K562 (cell line): ENCODE data around the gene WARS2. TPM values are rescaled to one million over a fixed set of nuclear protein-coding genes. Genes with fewer than 3 reads are reported as not detected.

ENCODE experiments used
- CC2D1A ChIP-seq: fragments of 450-650 bp; IDR thresholded peaks from 2 replicates; pipeline ENCODE4 v1.6.1; 2017; ENCODE audit warnings: mild to moderate bottlenecking
- EP300 ChIP-seq: IDR thresholded peaks from 2 replicates; pipeline ENCODE4 v1.6.1; 2012; ENCODE audit warnings: low read length, improper control_type of control experiment
- ESRRA ChIP-seq: fragments of 450-650 bp; IDR thresholded peaks from 2 replicates; pipeline ENCODE4 v1.6.1; 2014; ENCODE audit warnings: low read depth, mild to moderate bottlenecking, moderate library complexity, borderline replicate concordance
- ETV1 ChIP-seq: fragments of 450-650 bp; conservative IDR thresholded peaks from 2 replicates; pipeline ENCODE4 v1.6.1; 2016; ENCODE audit warnings: missing genetic modification characterization, control low read depth, low read depth, missing compliant biosample characterization
- HDAC8 ChIP-seq: fragments of 450-650 bp; IDR thresholded peaks from 2 replicates; pipeline ENCODE4 v1.6.1; 2016; ENCODE audit warnings: mild to moderate bottlenecking, missing genetic modification characterization, moderate library complexity, missing compliant biosample characterization
- HLTF ChIP-seq: fragments of 450-650 bp; IDR thresholded peaks from 2 replicates; pipeline ENCODE4 v1.6.1; 2016
- HMBOX1 ChIP-seq: sonication (generic); IDR thresholded peaks from 2 replicates; pipeline ENCODE4 v1.6.1; 2016
- IRF1 ChIP-seq: sonication (generic); formaldehyde crosslinking; IDR thresholded peaks from 2 replicates; pipeline ENCODE4 v1.8.0; 2022; ENCODE audit warnings: missing genetic modification reagents, mild to moderate bottlenecking, borderline replicate concordance
- LEF1 ChIP-seq: fragments of 450-650 bp; IDR thresholded peaks from 2 replicates; pipeline ENCODE4 v1.6.1; 2016; ENCODE audit warnings: mild to moderate bottlenecking
- MIER1 ChIP-seq: fragments of 450-650 bp; IDR thresholded peaks from 2 replicates; pipeline ENCODE4 v1.6.1; 2016; ENCODE audit warnings: antibody characterized with exemption, mild to moderate bottlenecking, low read depth
- NRF1 ChIP-seq, 2 experiments: fragments of 450-650 bp; IDR thresholded peaks in 1 of 2; conservative IDR thresholded peaks in 1 of 2; 2 replicates each; pipeline ENCODE4 v1.6.1; 2014; ENCODE audit warnings: mild to moderate bottlenecking in 2 of 2
- PRDM10 ChIP-seq: fragments of 450-650 bp; IDR thresholded peaks from 2 replicates; pipeline ENCODE4 v1.6.1; 2018; ENCODE audit not compliant: partially characterized antibody
- PTTG1 ChIP-seq: fragments of 450-650 bp; IDR thresholded peaks from 2 replicates; pipeline ENCODE4 v1.6.1; 2016; ENCODE audit warnings: low read depth, mild to moderate bottlenecking, missing genetic modification characterization, missing compliant biosample characterization
- SMAD3 ChIP-seq: fragments of 450-650 bp; formaldehyde crosslinking; conservative IDR thresholded peaks from 2 replicates; pipeline ENCODE4 v1.4.0; 2020; ENCODE audit warnings: mild to moderate bottlenecking
- SUPT5H ChIP-seq: fragments of 450-650 bp; IDR thresholded peaks from 2 replicates; pipeline ENCODE4 v1.6.1; 2016
- ZBED1 ChIP-seq: IDR thresholded peaks from 2 replicates; pipeline ENCODE4 v1.6.1; 2014
- ZBTB7A ChIP-seq: IDR thresholded peaks from 2 replicates; pipeline ENCODE4 v1.6.1; 2011; ENCODE audit warnings: low read depth, mild to moderate bottlenecking, low read length, moderate library complexity, borderline replicate concordance; ENCODE audit not compliant: control insufficient read depth
- ZNF76 ChIP-seq: fragments of 250-450 bp; sonication (Bioruptor Pico); IDR thresholded peaks from 2 replicates; pipeline ENCODE4 v1.4.0; 2020; ENCODE audit warnings: mild to moderate bottlenecking, moderate library complexity, borderline replicate concordance
- polyA plus RNA-seq, 8 experiments: library from polyadenylated mRNA; depleted of rRNA in 4 of 8; stranded (reverse) in 5 of 8; unstranded in 3 of 8; fragments of >200 nt; fragmentation: Nextera tagmentation in 2 of 8; fragmentation: Illumina TruSeq in 1 of 8; extraction: Ambion mirVana in 2 of 8; extraction: Trizol in 1 of 8; gene quantifications; 2 replicates each; pipeline versions ENCODE4 v1.2.1 to v1.2.3, GENCODE V29; 2011 to 2014; ENCODE audit warnings: inconsistent platforms in 1 of 8, missing spikeins in 1 of 8
- total RNA-seq, 7 experiments: library from RNA; depleted of rRNA in 6 of 7; stranded (reverse); fragments of >200 nt in 6 of 7; fragmentation: Illumina TruSeq in 2 of 7; extraction: Trizol in 2 of 7; gene quantifications; 2 replicates each; pipeline versions ENCODE4 v1.2.1 to v1.2.3, GENCODE V29; 2011 to 2021; ENCODE audit warnings: low replicate concordance in 1 of 7
- TF ChIP-seq, protein P1 (sequence below), 2 experiments: fragments of 250-450 bp in 1 of 2; fragments of 450-650 bp in 1 of 2; sonication (Bioruptor Pico) in 1 of 2; IDR thresholded peaks; 2 replicates each; pipeline versions ENCODE4 v1.6.1 to v1.8.0; 2016 to 2021; ENCODE audit warnings: mild to moderate bottlenecking in 2 of 2, moderate library complexity in 2 of 2, missing compliant biosample characterization in 1 of 2, missing genetic modification characterization in 1 of 2
- TF ChIP-seq, protein P2 (sequence below): fragments of 450-650 bp; IDR thresholded peaks from 2 replicates; pipeline ENCODE4 v1.6.1; 2014; ENCODE audit warnings: low read depth, mild to moderate bottlenecking, moderate library complexity, borderline replicate concordance

The WARS2 gene
- total and polyA plus RNA-seq, 9 of the 15 experiments (the other 6 are each of a cell fraction or from before 2014, with no cell fraction given), result 5.7 to 18.0 (median 16.9) TPM

DNA sequence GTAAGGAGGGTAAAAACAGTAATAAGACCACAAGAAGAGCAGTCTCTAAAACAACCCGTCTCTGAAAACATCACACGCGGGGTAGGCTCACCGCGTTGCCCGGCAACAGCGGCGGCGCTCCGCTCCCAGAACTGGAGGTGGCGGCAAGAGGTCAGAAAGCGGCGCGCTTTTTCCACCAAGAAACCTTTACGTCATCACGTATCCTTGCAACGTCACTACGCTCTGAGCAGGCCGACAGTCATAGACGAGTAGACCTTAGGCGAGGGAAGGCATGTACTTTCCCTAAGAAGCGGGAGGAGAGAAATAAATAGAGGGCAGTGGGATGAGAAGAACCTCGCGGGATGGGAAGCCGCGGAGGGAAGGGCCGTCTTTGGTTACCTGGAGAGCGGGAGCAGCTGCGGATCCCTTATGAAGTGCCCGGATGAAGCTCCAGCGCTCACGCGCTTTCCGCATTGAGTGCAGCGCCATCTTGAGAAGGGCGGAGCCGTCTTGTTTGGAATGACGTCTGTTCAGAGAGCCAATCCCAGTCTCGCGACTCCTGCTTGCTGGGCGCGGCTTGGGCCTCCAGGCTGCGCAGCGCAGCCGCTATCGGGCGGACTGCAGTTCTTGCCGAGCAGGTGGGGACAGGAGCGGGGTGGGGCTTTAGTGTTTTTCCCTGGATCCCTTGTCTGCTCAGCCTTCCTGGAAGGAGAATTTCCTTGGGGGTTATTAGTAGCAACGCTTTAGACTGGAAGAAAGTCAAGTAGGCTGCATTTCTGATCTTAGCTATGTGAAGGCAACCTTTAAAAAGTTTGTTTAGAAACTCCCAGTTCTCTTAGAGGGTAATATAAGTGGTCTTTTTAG is at the start of gene WARS2 (continued):
- TF ChIP-seq SUPT5H (peak; percentile 96), ZNF76 (CRISPR knock-in tag) (0 out of 2 replicates have a peak, but pooled peaks have one; percentile 45), MIER1 (no peak), HMBOX1 (no peak), EP300 (peak; percentile 44; the same call in 1 of the 2 replicates), LEF1 (no peak), IRF1 (no peak), ESRRA (peak; percentile 69; the same call in 1 of the 2 replicates), PTTG1 (tag) (0 out of 2 replicates have a peak, but pooled peaks have one; percentile 25), PRDM10 (no peak), NRF1 (conservative IDR thresholded peaks at IDR 0.05 in 1 of 2, IDR thresholded peaks at IDR 0.05 in 1 of 2) (peak; percentile 97 to 98), SMAD3 (CRISPR knock-in tag) (peak; percentile 64; the same call in 1 of the 2 replicates), ETV1 (tag) (no peak), ZBED1 (peak; percentile 62; the same call in 1 of the 2 replicates), CC2D1A (0 out of 2 replicates have a peak, but pooled peaks have one; percentile 35), HDAC8 (tag) (0 out of 2 replicates have a peak, but pooled peaks have one; percentile 41), HLTF (peak; percentile 21; the same call in 1 of the 2 replicates), ZBTB7A (peak; percentile 40; the same call in 1 of the 2 replicates)
- TF ChIP-seq, protein P1, sequence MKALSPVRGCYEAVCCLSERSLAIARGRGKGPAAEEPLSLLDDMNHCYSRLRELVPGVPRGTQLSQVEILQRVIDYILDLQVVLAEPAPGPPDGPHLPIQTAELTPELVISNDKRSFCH (CRISPR knock-in tag; IDR thresholded peaks at IDR 0.05), result no peak
- TF ChIP-seq, protein P1 (tag; IDR thresholded peaks at IDR 0.05), result no peak; the same call in 1 of the 2 replicates
- TF ChIP-seq, protein P2, sequence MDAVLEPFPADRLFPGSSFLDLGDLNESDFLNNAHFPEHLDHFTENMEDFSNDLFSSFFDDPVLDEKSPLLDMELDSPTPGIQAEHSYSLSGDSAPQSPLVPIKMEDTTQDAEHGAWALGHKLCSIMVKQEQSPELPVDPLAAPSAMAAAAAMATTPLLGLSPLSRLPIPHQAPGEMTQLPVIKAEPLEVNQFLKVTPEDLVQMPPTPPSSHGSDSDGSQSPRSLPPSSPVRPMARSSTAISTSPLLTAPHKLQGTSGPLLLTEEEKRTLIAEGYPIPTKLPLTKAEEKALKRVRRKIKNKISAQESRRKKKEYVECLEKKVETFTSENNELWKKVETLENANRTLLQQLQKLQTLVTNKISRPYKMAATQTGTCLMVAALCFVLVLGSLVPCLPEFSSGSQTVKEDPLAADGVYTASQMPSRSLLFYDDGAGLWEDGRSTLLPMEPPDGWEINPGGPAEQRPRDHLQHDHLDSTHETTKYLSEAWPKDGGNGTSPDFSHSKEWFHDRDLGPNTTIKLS, result peak; percentile 65; the same call in 1 of the 2 replicates
